Liver (tissue), 9 donors: ENCODE measurements around the gene TIAM1. TPM values are rescaled to one million over a fixed set of nuclear protein-coding genes. Genes with fewer than 3 reads are reported as not detected.

ENCODE experiments used
- DNase-seq: peaks from one replicate; pipeline ENCODE4 v3.0.0-alpha.2; 2017; ENCODE audit warnings: low spot score
- H3K27ac ChIP-seq, 2 donors: one replicate each; pipeline ENCODE4 v1.7.0; 2013; ENCODE audit warnings: inconsistent platforms in 2 of 2, low read length in 2 of 2, control low read depth in 1 of 2, low read depth in 1 of 2, mild to moderate bottlenecking in 1 of 2
- H3K27me3 ChIP-seq, 4 donors: one replicate each; pipeline versions ENCODE4 v1.6.1 to v1.7.0; 2013; ENCODE audit warnings: low read length in 3 of 4, inconsistent platforms in 1 of 4, mild to moderate bottlenecking in 1 of 4, moderate library complexity in 1 of 4; ENCODE audit not compliant: control insufficient read depth in 4 of 4, insufficient read depth in 4 of 4
- H3K36me3 ChIP-seq, 4 donors: one replicate each; pipeline versions ENCODE4 v1.6.1 to v1.7.0; 2013; ENCODE audit warnings: low read length in 3 of 4, mild to moderate bottlenecking in 3 of 4, low read depth in 1 of 4, moderate library complexity in 1 of 4; ENCODE audit not compliant: control insufficient read depth in 4 of 4, insufficient read depth in 3 of 4
- H3K4me1 ChIP-seq, 4 donors: one replicate each; pipeline versions ENCODE4 v1.6.1 to v1.7.0; 2013; ENCODE audit warnings: low read length in 3 of 4, mild to moderate bottlenecking in 3 of 4, moderate library complexity in 1 of 4; ENCODE audit not compliant: control insufficient read depth in 4 of 4, insufficient read depth in 4 of 4
- H3K4me3 ChIP-seq, 3 donors: one replicate each; pipeline versions ENCODE4 v1.6.1 to v1.7.0; 2013; ENCODE audit warnings: low read length in 3 of 3, control low read depth in 1 of 3, low read depth in 1 of 3, mild to moderate bottlenecking in 1 of 3
- H3K9ac ChIP-seq, 2 donors: one replicate each; pipeline ENCODE4 v1.7.0; 2013; ENCODE audit warnings: low read length in 2 of 2, mild to moderate bottlenecking in 2 of 2, moderate library complexity in 2 of 2, control low read depth in 1 of 2, low read depth in 1 of 2
- H3K9me3 ChIP-seq, 4 donors: one replicate each; pipeline versions ENCODE4 v1.6.1 to v1.7.0; 2013; ENCODE audit warnings: low read length in 3 of 4; ENCODE audit not compliant: control insufficient read depth in 4 of 4
- EGR1 ChIP-seq, 2 donors: IDR thresholded peaks; 2 replicates each; pipeline ENCODE4 v1.6.1; 2016 to 2018; ENCODE audit warnings: antibody characterized with exemption in 2 of 2, low read depth in 2 of 2
- FOXA1 ChIP-seq: IDR thresholded peaks from 2 replicates; pipeline ENCODE4 v1.6.1; 2016; ENCODE audit warnings: antibody characterized with exemption
- FOXA2 ChIP-seq: IDR thresholded peaks from 2 replicates; pipeline ENCODE4 v1.6.1; 2016; ENCODE audit warnings: antibody characterized with exemption
- GABPA ChIP-seq, 2 donors: IDR thresholded peaks in 1 of 2; conservative IDR thresholded peaks in 1 of 2; 2 replicates each; pipeline ENCODE4 v1.6.1; 2016; ENCODE audit warnings: antibody characterized with exemption in 2 of 2, mild to moderate bottlenecking in 1 of 2, moderate library complexity in 1 of 2
- HNF4A ChIP-seq, 2 donors: conservative IDR thresholded peaks; 2 replicates each; pipeline ENCODE4 v1.6.1; 2016; ENCODE audit warnings: antibody characterized with exemption in 2 of 2, mild to moderate bottlenecking in 2 of 2
- HNF4G ChIP-seq: IDR thresholded peaks from 2 replicates; pipeline ENCODE4 v1.6.1; 2016; ENCODE audit warnings: antibody characterized with exemption
- JUND ChIP-seq, 2 donors: IDR thresholded peaks; 2 replicates each; pipeline ENCODE4 v1.6.1; 2016; ENCODE audit warnings: antibody characterized with exemption in 2 of 2
- RAD21 ChIP-seq, 2 donors: IDR thresholded peaks; 2 replicates each; pipeline ENCODE4 v1.6.1; 2016; ENCODE audit warnings: antibody characterized with exemption in 2 of 2, mild to moderate bottlenecking in 2 of 2
- RXRA ChIP-seq, 2 donors: IDR thresholded peaks; 2 replicates each; pipeline ENCODE4 v1.6.1; 2017 to 2018; ENCODE audit warnings: antibody characterized with exemption in 2 of 2, mild to moderate bottlenecking in 1 of 2
- TAF1 ChIP-seq: conservative IDR thresholded peaks from 2 replicates; pipeline ENCODE4 v1.6.1; 2016; ENCODE audit warnings: antibody characterized with exemption, mild to moderate bottlenecking
- YY1 ChIP-seq: IDR thresholded peaks from 2 replicates; pipeline ENCODE4 v1.6.1; 2016; ENCODE audit warnings: antibody characterized with exemption, mild to moderate bottlenecking
- WGBS: extraction: QIAGEN DNeasy Blood & Tissue Kit; methylation state at CpG from one replicate; pipeline ENCODE4 v1.1.7; 2013; 5-methylcytosine and 5-hydroxymethylcytosine counted together
- polyA plus RNA-seq, 2 donors: library from polyadenylated mRNA; stranded (reverse) in 1 of 2; unstranded in 1 of 2; fragments of 200-250 nt in 1 of 2; fragments of >200 nt in 1 of 2; fragmentation: Nextera tagmentation in 1 of 2; extraction: Ambion mirVana in 1 of 2; gene quantifications; one replicate each; pipeline versions ENCODE4 v1.2.1 to v1.2.3, GENCODE V29; 2013 to 2015
- total RNA-seq, 2 donors: library from RNA; depleted of rRNA; stranded (reverse); fragments of >200 nt; gene quantifications; one replicate each; pipeline ENCODE4 v1.2.3, GENCODE V29; 2014
- TF ChIP-seq, protein P1 (sequence below): IDR thresholded peaks from 2 replicates; pipeline ENCODE4 v1.6.1; 2016; ENCODE audit warnings: antibody characterized with exemption
- TF ChIP-seq, protein P2 (sequence below): fragments of 150-350 bp; IDR thresholded peaks from 2 replicates; pipeline ENCODE4 v1.5.1; 2017; ENCODE audit warnings: improper control_type of control experiment, low read depth, low read length; ENCODE audit not compliant: missing input control
- TF ChIP-seq, protein P3 (sequence below): IDR thresholded peaks from 2 replicates; pipeline ENCODE4 v1.6.1; 2016; ENCODE audit warnings: antibody characterized with exemption, mild to moderate bottlenecking
- TF ChIP-seq, protein P4 (sequence below): IDR thresholded peaks from 2 replicates; pipeline ENCODE4 v1.6.1; 2016; ENCODE audit warnings: antibody characterized with exemption
- TF ChIP-seq, protein P5 (sequence below): IDR thresholded peaks from 2 replicates; pipeline ENCODE4 v1.6.1; 2016; ENCODE audit warnings: antibody characterized with exemption
- donor health status: healthy.
- donor health status: healthy.
- donor health status: healthy.
- donor health status: healthy.
- donor health status: healthy.

TIAM1 gene
- total and polyA plus RNA-seq, 4 donors: 3.0 to 7.4 (median 4.8) TPM

DNA sequence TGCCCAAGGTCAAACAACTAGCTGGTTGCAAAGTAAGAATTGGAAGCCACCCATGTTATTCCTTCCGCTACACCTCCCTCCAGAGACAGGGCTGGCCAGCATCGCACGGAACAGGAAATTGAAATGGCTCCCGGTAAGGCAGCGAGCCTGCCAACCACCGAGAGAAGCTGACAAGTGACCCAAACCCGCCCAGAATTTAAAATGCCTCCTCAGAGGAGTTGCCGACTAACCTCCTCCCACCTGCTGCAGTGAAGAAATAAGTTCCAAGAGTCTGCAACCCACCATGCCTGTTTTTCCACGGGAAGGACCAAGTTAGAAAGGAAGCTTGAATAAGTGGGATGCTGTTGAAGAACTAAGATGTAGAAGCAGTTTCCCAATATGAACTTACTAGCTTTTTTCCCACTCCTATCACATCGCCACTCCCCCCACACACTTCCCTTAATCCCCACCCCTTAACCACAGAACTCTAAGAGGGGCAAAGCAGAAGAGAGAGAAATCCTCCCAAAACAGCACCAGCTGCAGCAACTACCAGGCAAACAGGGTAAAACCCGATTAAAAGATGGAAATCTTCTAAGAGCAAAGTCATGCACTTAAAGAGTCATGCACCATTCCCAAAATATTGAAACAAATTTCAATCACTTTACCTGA, 78.6 kb downstream of the TIAM1 start:
- no peak overlapping the region for H3K27ac ChIP-seq
- peaks cover 0 to 3% (median 0%) of the 10 kb centered on the region in 4 donors for H3K36me3 ChIP-seq
- H3K9ac ChIP-seq: no peak overlapping the region
- TF ChIP-seq JUND (IDR thresholded peaks at IDR 0.05): no peak
- TF ChIP-seq, protein P1, sequence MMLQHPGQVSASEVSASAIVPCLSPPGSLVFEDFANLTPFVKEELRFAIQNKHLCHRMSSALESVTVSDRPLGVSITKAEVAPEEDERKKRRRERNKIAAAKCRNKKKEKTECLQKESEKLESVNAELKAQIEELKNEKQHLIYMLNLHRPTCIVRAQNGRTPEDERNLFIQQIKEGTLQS: no peak
- no peak for TF ChIP-seq EGR1 (IDR thresholded peaks at IDR 0.05; ENCODE audit: low read depth in 2 of 2)
- TF ChIP-seq, protein P2, sequence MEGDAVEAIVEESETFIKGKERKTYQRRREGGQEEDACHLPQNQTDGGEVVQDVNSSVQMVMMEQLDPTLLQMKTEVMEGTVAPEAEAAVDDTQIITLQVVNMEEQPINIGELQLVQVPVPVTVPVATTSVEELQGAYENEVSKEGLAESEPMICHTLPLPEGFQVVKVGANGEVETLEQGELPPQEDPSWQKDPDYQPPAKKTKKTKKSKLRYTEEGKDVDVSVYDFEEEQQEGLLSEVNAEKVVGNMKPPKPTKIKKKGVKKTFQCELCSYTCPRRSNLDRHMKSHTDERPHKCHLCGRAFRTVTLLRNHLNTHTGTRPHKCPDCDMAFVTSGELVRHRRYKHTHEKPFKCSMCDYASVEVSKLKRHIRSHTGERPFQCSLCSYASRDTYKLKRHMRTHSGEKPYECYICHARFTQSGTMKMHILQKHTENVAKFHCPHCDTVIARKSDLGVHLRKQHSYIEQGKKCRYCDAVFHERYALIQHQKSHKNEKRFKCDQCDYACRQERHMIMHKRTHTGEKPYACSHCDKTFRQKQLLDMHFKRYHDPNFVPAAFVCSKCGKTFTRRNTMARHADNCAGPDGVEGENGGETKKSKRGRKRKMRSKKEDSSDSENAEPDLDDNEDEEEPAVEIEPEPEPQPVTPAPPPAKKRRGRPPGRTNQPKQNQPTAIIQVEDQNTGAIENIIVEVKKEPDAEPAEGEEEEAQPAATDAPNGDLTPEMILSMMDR: no peak
- TF ChIP-seq FOXA1: no peak
- TF ChIP-seq HNF4G: no peak
- no peak for TF ChIP-seq RAD21 (IDR thresholded peaks at IDR 0.05)
- TF ChIP-seq FOXA2: no peak
- TF ChIP-seq, protein P3, sequence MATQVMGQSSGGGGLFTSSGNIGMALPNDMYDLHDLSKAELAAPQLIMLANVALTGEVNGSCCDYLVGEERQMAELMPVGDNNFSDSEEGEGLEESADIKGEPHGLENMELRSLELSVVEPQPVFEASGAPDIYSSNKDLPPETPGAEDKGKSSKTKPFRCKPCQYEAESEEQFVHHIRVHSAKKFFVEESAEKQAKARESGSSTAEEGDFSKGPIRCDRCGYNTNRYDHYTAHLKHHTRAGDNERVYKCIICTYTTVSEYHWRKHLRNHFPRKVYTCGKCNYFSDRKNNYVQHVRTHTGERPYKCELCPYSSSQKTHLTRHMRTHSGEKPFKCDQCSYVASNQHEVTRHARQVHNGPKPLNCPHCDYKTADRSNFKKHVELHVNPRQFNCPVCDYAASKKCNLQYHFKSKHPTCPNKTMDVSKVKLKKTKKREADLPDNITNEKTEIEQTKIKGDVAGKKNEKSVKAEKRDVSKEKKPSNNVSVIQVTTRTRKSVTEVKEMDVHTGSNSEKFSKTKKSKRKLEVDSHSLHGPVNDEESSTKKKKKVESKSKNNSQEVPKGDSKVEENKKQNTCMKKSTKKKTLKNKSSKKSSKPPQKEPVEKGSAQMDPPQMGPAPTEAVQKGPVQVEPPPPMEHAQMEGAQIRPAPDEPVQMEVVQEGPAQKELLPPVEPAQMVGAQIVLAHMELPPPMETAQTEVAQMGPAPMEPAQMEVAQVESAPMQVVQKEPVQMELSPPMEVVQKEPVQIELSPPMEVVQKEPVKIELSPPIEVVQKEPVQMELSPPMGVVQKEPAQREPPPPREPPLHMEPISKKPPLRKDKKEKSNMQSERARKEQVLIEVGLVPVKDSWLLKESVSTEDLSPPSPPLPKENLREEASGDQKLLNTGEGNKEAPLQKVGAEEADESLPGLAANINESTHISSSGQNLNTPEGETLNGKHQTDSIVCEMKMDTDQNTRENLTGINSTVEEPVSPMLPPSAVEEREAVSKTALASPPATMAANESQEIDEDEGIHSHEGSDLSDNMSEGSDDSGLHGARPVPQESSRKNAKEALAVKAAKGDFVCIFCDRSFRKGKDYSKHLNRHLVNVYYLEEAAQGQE: no peak
- no peak for TF ChIP-seq TAF1
- TF ChIP-seq RXRA (IDR thresholded peaks at IDR 0.05): no peak
- no peak for TF ChIP-seq GABPA (IDR thresholded peaks at IDR 0.05 in 1 of 2, conservative IDR thresholded peaks at IDR 0.05 in 1 of 2)
- TF ChIP-seq, protein P4, sequence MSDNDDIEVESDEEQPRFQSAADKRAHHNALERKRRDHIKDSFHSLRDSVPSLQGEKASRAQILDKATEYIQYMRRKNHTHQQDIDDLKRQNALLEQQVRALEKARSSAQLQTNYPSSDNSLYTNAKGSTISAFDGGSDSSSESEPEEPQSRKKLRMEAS: no peak
- TF ChIP-seq, protein P5, sequence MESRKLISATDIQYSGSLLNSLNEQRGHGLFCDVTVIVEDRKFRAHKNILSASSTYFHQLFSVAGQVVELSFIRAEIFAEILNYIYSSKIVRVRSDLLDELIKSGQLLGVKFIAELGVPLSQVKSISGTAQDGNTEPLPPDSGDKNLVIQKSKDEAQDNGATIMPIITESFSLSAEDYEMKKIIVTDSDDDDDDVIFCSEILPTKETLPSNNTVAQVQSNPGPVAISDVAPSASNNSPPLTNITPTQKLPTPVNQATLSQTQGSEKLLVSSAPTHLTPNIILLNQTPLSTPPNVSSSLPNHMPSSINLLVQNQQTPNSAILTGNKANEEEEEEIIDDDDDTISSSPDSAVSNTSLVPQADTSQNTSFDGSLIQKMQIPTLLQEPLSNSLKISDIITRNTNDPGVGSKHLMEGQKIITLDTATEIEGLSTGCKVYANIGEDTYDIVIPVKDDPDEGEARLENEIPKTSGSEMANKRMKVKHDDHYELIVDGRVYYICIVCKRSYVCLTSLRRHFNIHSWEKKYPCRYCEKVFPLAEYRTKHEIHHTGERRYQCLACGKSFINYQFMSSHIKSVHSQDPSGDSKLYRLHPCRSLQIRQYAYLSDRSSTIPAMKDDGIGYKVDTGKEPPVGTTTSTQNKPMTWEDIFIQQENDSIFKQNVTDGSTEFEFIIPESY: no peak
- no peak for TF ChIP-seq HNF4A (conservative IDR thresholded peaks at IDR 0.05)
- TF ChIP-seq YY1: no peak
- no peaks in the 10 kb centered on the region for H3K27me3 ChIP-seq
- no peaks in the 10 kb centered on the region for H3K9me3 ChIP-seq
- no peak overlapping the region for H3K4me3 ChIP-seq
- 68% methylated on average over 11 of the region's 11 CpGs for WGBS
- no peak for DNase-seq
- H3K4me1 ChIP-seq: no peaks in the 10 kb centered on the region
